ENCODE data around the gene BCDIN3D. TPM values are rescaled to one million over a fixed set of nuclear protein-coding genes. Genes with fewer than 3 reads are reported as not detected.

Gene BCDIN3D
- total and polyA plus RNA-seq, 2 of the 8 experiments (the other 6 are each of a cell fraction or from before 2014, with no cell fraction given): 1.6 to 2.4 TPM

DNA sequence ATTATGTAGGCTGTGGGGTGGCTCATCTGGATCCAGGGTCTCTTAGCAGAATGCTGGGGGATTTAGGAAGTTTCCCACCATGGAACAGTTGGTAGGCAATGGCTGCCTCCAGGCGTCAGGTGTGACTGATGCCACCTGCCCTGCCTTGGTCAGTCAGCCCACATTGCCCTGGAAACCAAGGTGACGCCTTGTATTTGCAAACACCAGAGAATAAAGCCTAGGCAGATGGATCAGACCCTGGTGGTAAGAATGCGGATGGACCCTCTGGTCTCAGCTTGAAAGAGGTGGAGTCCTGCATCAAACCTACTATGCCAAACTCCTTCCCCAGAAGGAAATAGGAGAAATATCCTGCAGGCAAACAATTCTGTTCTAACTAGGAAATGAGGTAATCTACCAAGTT lies 52.9 kb downstream of the BCDIN3D start (continued):
- TF ChIP-seq CTBP2 (IDR thresholded peaks at IDR 0.05; ENCODE audit: borderline replicate concordance, insufficient read depth, insufficient read length, low read length) (no peak), HDAC2 (IDR thresholded peaks at IDR 0.05; ENCODE audit: borderline replicate concordance in 1 of 2, low read depth in 2 of 2, low read length in 2 of 2) (no peak), TAF7 (optimal IDR thresholded peaks at IDR 0.05; ENCODE audit: borderline replicate concordance, low read depth, low read length) (no peak), SP1 (IDR thresholded peaks at IDR 0.05; ENCODE audit: low read depth, low read length) (no peak), POLR2AphosphoS5 (IDR thresholded peaks at IDR 0.05; ENCODE audit: low read depth, low read length) (no peak), RXRA (IDR thresholded peaks at IDR 0.05; ENCODE audit: insufficient read depth, low read depth, low read length) (no peak), TCF12 (IDR thresholded peaks at IDR 0.05; ENCODE audit: low read depth, low read length) (0 out of 2 replicates have a peak, but pooled peaks have one; percentile 25), KDM1A (IDR thresholded peaks at IDR 0.05; ENCODE audit: borderline replicate concordance, low read length) (no peak), CBX8 (IDR thresholded peaks at IDR 0.05; ENCODE audit: borderline replicate concordance, low read depth, low read length) (no peak), KDM4A (IDR thresholded peaks at IDR 0.05; ENCODE audit: low read depth, low read length, severe bottlenecking) (no peak), EZH2 (IDR thresholded peaks at IDR 0.05; ENCODE audit: low read depth, low read length, severe bottlenecking) (no peak), PHF8 (conservative IDR thresholded peaks at IDR 0.05; ENCODE audit: low read depth, low read length) (no peak), SIN3A (conservative IDR thresholded peaks at IDR 0.05 in 1 of 2, IDR thresholded peaks at IDR 0.05 in 1 of 2; ENCODE audit: low read depth in 1 of 2, low read length in 2 of 2) (0 out of 4 replicates have a peak, but pooled peaks of 1 of the 2 experiments have one; percentile 46), EP300 (IDR thresholded peaks at IDR 0.05; ENCODE audit: borderline replicate concordance in 1 of 2, low read depth in 2 of 2, low read length in 2 of 2) (no peak), CBX5 (IDR thresholded peaks at IDR 0.05; ENCODE audit: low read depth, low read length) (no peak), BACH1 (IDR thresholded peaks at IDR 0.05; ENCODE audit: low read length) (no peak)
- TF ChIP-seq, protein P1, sequence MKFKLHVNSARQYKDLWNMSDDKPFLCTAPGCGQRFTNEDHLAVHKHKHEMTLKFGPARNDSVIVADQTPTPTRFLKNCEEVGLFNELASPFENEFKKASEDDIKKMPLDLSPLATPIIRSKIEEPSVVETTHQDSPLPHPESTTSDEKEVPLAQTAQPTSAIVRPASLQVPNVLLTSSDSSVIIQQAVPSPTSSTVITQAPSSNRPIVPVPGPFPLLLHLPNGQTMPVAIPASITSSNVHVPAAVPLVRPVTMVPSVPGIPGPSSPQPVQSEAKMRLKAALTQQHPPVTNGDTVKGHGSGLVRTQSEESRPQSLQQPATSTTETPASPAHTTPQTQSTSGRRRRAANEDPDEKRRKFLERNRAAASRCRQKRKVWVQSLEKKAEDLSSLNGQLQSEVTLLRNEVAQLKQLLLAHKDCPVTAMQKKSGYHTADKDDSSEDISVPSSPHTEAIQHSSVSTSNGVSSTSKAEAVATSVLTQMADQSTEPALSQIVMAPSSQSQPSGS (IDR thresholded peaks at IDR 0.05; ENCODE audit: low read length): no peak
- TF ChIP-seq, protein P2, sequence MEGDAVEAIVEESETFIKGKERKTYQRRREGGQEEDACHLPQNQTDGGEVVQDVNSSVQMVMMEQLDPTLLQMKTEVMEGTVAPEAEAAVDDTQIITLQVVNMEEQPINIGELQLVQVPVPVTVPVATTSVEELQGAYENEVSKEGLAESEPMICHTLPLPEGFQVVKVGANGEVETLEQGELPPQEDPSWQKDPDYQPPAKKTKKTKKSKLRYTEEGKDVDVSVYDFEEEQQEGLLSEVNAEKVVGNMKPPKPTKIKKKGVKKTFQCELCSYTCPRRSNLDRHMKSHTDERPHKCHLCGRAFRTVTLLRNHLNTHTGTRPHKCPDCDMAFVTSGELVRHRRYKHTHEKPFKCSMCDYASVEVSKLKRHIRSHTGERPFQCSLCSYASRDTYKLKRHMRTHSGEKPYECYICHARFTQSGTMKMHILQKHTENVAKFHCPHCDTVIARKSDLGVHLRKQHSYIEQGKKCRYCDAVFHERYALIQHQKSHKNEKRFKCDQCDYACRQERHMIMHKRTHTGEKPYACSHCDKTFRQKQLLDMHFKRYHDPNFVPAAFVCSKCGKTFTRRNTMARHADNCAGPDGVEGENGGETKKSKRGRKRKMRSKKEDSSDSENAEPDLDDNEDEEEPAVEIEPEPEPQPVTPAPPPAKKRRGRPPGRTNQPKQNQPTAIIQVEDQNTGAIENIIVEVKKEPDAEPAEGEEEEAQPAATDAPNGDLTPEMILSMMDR (IDR thresholded peaks at IDR 0.05; ENCODE audit: control extremely low read depth in 1 of 3, insufficient read depth in 1 of 3, low read depth in 1 of 3, low read length in 3 of 3): peak; percentile 7 to 64 (median 37)

Measured in H1 (cell line).